Osteoblast (primary cell): Measurements from ENCODE around the gene SSBP2. TPM values are rescaled to one million over a fixed set of nuclear protein-coding genes. Genes with fewer than 3 reads are reported as not detected.

Experiments used
- DNase-seq: peaks from one replicate; pipeline ENCODE4 v3.0.0; 2011; ENCODE audit warnings: low spot score, mixed read lengths; ENCODE audit not compliant: insufficient read length; ENCODE audit errors: missing footprints
- H2AFZ ChIP-seq: 2 replicates; pipeline ENCODE4 v1.6.0; 2011; ENCODE audit warnings: mild to moderate bottlenecking, low read length
- H3K27ac ChIP-seq: 2 replicates; pipeline ENCODE4 v1.5.1; 2011; ENCODE audit warnings: mild to moderate bottlenecking, low read depth, low read length, moderate library complexity
- H3K27me3 ChIP-seq: 2 replicates; pipeline ENCODE4 v1.6.0; 2012; ENCODE audit warnings: mild to moderate bottlenecking, control low read depth, inconsistent platforms, low read length, moderate library complexity; ENCODE audit not compliant: insufficient read depth
- H3K36me3 ChIP-seq: 2 replicates; pipeline ENCODE4 v1.5.1; 2011; ENCODE audit warnings: mild to moderate bottlenecking, low read length, control low read depth, moderate library complexity; ENCODE audit not compliant: insufficient read depth
- H3K4me1 ChIP-seq: 2 replicates; pipeline ENCODE4 v1.5.1; 2011; ENCODE audit warnings: mild to moderate bottlenecking, low read length, control low read depth, moderate library complexity; ENCODE audit not compliant: insufficient read depth
- H3K4me2 ChIP-seq: 2 replicates; pipeline ENCODE4 v1.6.0; 2011; ENCODE audit warnings: mild to moderate bottlenecking, low read length; ENCODE audit not compliant: insufficient read depth
- H3K4me3 ChIP-seq: fragments of 200-600 bp; sonication (generic); 3 replicates; pipeline ENCODE4 v1.5.1; 2012; ENCODE audit warnings: mild to moderate bottlenecking, low read length, inconsistent platforms; ENCODE audit not compliant: insufficient read depth
- H3K79me2 ChIP-seq: 2 replicates; pipeline ENCODE4 v1.6.0; 2012; ENCODE audit warnings: mild to moderate bottlenecking, low read length, control low read depth, inconsistent platforms; ENCODE audit not compliant: insufficient read depth
- H3K9me3 ChIP-seq: 2 replicates; pipeline ENCODE4 v1.5.1; 2011; ENCODE audit warnings: low read depth, low read length, control low read depth
- H4K20me1 ChIP-seq: 2 replicates; pipeline ENCODE4 v1.6.0; 2012; ENCODE audit warnings: mild to moderate bottlenecking, low read length, control low read depth; ENCODE audit not compliant: insufficient read depth
- CTCF ChIP-seq: IDR thresholded peaks from 2 replicates; pipeline ENCODE4 v1.5.1; 2011; ENCODE audit warnings: mild to moderate bottlenecking, low read depth, low read length, moderate library complexity; ENCODE audit errors: extremely low read depth
- total RNA-seq: library from RNA; depleted of rRNA; stranded (reverse); fragments of >200 nt; gene quantifications from 2 replicates; pipeline ENCODE4 v1.2.3, GENCODE V29; 2012

The SSBP2 gene
- total RNA-seq, 1 donor, result 18.1 TPM

- H3K4me3 ChIP-seq, result peak overlapping the region; percentile 68
- H3K79me2 ChIP-seq, result peaks cover 33% of the 10 kb centered on the region
- H3K27me3 ChIP-seq, result no peaks in the 10 kb centered on the region
- H3K4me1 ChIP-seq, result peaks cover 12% of the 10 kb centered on the region
- no peak for TF ChIP-seq CTCF
- no peaks in the 10 kb centered on the region for H3K36me3 ChIP-seq
- peak; percentile 77 for DNase-seq
- H3K9me3 ChIP-seq, result no peaks in the 10 kb centered on the region
- peaks cover 6% of the 10 kb centered on the region for H4K20me1 ChIP-seq
- peak overlapping the region; percentile 40 for H2AFZ ChIP-seq
- no peak overlapping the region for H3K27ac ChIP-seq
- H3K4me2 ChIP-seq, result peak overlapping the region; percentile 87
These were observed 1.2 kb downstream of the SSBP2 start for GRCh38 chr5:81749561-81750307.

GRCh38 chr5:81749192-81749560 lies 1.7 kb downstream of the SSBP2 start:
- peak overlapping the region; percentile 68 for H3K4me3 ChIP-seq
- peak overlapping the region; percentile 40 for H2AFZ ChIP-seq
- H3K4me2 ChIP-seq, result peak overlapping the region; percentile 87
- no peaks in the 10 kb centered on the region for H3K36me3 ChIP-seq
- no peak for TF ChIP-seq CTCF
- no peaks in the 10 kb centered on the region for H3K9me3 ChIP-seq
- peaks cover 33% of the 10 kb centered on the region for H3K79me2 ChIP-seq
- H4K20me1 ChIP-seq, result peaks cover 6% of the 10 kb centered on the region
- H3K4me1 ChIP-seq, result peaks cover 12% of the 10 kb centered on the region
- H3K27ac ChIP-seq, result no peak overlapping the region
- no peaks in the 10 kb centered on the region for H3K27me3 ChIP-seq
- peak; percentile 72 for DNase-seq

GRCh38 chr5:81748556-81748955 lies 2.3 kb downstream of the SSBP2 start:
- peak; percentile 41 for DNase-seq
- peaks cover 6% of the 10 kb centered on the region for H4K20me1 ChIP-seq
- H3K79me2 ChIP-seq, result peaks cover 36% of the 10 kb centered on the region
- H3K4me2 ChIP-seq, result peak overlapping the region; percentile 87
- H3K9me3 ChIP-seq, result no peaks in the 10 kb centered on the region
- TF ChIP-seq CTCF, result no peak
- H2AFZ ChIP-seq, result no peak overlapping the region
- no peak overlapping the region for H3K27ac ChIP-seq
- no peaks in the 10 kb centered on the region for H3K27me3 ChIP-seq
- H3K36me3 ChIP-seq, result no peaks in the 10 kb centered on the region
- H3K4me3 ChIP-seq, result no peak overlapping the region
- H3K4me1 ChIP-seq, result peaks cover 12% of the 10 kb centered on the region

- H3K27ac ChIP-seq, result no peak overlapping the region
- peaks cover 6% of the 10 kb centered on the region for H4K20me1 ChIP-seq
- H3K4me2 ChIP-seq, result no peak overlapping the region
- no peaks in the 10 kb centered on the region for H3K36me3 ChIP-seq
- no peak overlapping the region for H2AFZ ChIP-seq
- no peak overlapping the region for H3K4me3 ChIP-seq
- no peaks in the 10 kb centered on the region for H3K27me3 ChIP-seq
- peaks cover 36% of the 10 kb centered on the region for H3K79me2 ChIP-seq
- H3K4me1 ChIP-seq, result peaks cover 11% of the 10 kb centered on the region
- TF ChIP-seq CTCF, result no peak
- DNase-seq, result no peak
- H3K9me3 ChIP-seq, result no peaks in the 10 kb centered on the region
These were observed 3.9 kb downstream of the SSBP2 start for GRCh38 chr5:81747030-81747429.
